HG03457 (cell line): ENCODE data around the gene CCDC93.

Experiments used
- ATAC-seq: cut with Tn5 transposase; IDR thresholded peaks from one replicate; pipeline ENCODE4 v1.9.1; 2021; ENCODE audit warnings: moderate number of reproducible peaks; ENCODE audit not compliant: unreplicated experiment

CCDC93 gene

DNA sequence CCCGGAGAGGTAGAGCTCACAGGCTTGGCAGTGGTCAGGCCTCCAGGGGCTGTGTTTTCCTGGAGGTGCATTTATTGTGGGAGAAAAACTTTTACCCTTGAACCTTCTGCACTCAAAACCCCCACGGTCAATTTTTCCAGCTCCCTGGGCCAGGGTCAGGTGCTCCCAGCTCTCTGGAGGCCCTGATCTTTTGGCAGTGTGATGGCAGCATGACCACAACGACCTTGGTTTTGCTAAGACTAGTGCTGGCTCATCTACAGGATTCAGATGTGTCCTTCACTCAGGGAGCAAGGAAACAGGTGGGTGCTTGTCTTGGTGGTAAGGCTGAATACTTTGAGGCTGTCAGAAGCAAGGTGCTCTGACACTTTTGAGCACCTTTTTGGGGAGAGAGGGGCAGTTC, 92.3 kb downstream of the CCDC93 start:
- ATAC-seq = no peak

DNA sequence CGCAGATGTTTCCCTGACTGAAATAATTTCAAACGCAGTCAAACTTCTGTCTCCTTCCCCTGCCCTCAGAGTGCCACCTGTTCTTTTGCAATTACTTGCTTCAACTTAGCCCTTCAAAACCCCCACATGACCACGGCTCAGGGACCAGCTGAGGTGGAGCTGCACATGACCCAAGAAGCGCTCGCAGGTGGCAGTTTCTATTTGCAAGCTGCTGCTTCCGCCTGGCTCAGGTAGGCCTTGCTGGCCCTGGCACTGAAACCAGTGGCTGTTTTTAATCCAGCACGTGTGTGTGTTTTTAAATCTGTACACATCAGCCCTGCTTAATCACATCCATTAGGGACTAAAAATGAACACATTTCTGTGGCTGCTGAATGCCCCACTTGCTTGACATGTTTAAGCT, 95.3 kb downstream of the CCDC93 start:
- no peak for ATAC-seq

DNA sequence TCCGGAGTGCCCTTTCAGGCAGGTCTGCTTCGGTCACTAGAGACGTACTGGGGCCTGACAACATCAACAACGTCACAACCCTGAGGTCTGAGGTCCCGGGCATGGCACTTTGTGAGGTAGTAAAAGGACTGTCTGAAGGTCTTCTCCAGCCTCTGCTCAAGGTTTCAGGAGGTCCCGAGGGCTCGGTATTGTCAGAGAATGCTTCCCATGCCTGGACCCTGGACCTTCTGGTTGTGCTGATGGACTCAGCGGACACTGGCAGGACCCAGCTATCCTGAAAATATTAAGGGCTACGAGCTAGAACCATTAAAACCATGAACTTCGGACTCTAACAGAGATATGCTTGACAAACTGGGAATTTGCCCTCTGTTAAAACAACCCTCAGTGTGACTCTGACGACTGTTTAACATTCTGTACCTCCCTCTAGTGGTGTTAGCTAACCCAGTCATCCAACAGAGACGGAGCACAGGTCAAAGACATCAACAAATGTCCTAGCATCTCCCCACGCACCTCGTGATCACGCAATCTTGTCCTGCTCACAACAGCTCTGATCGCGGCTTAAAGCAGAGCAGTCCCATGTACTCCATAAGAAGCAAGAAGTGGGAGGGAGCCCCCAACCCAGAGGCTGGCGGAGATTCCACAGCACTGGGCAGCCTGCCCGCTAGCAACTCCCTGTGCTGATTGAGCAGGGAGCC, 96.5 kb downstream of the CCDC93 start:
- ATAC-seq = no peak

DNA sequence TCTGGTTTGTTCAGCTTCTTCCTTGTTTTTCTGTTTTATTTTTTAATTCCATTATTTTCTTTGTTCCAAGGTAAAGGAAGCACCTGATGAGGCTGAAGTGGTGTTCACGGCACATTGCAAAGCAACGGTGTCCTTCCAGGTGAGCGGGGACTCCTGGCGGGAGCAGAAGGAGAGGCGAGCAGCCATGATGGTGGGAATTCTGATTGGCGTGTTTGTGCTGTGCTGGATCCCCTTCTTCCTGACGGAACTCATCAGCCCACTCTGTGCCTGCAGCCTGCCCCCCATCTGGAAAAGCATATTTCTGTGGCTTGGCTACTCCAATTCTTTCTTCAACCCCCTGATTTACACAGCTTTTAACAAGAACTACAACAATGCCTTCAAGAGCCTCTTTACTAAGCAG, 110.9 kb downstream of the CCDC93 start:
- no peak for ATAC-seq

DNA sequence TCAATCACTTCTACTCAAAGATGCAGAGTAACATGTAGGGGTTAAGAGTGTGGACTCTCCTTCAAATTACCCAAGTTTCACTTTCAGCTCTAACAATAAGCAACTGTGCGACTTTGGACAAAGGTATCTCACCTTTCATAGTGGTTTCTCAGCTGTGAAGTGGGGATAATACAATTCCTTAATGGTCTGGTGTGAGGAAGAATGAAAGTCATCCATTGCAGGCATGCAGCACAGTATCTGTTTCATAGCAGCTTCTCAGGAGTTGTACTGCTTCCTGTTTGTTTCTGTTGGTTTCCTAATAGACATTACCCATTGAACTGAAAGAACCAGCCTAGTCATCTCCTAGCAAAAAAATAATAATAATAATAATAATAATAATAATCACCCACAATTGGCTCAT, 125.0 kb downstream of the CCDC93 start:
- no peak for ATAC-seq

DNA sequence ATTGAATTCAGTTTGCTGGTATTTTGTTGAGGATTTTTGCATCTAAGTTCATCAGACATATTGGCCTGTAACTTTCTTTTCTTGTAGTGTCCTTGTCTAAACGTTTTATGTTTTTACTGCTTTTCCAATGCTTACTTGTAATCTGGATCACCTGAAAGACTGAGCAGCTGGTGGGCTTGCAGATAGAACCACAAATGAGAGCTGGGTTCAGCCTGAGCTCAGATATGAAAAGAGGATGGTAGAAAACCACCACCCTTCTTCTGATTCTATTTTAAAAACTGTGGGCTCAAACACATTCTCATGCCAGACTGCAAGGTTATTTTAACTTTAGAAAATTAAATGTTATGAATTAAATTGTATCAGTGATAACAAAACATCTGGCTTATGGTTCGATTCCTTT, 128.6 kb downstream of the CCDC93 start:
- no peak for ATAC-seq

DNA sequence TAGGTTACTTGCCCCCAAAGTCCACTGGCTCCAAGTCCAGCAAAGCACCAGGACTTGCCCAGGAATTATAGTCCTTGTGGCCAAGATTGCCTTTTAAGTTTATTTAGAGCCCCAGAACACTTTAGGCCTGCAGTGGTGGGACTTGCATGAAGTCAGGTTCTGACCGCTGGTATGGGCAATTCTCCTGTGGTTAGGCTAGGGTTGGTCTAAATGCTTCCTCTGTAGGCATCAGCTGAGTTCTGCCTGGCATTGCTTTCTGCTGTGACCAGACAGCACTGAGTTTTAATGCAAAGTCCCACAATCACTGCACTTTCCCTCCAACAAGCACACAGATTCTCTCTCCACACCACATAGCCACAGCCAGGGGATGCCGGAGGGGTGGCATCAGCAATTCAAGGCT, 134.9 kb downstream of the CCDC93 start:
- ATAC-seq = no peak

DNA sequence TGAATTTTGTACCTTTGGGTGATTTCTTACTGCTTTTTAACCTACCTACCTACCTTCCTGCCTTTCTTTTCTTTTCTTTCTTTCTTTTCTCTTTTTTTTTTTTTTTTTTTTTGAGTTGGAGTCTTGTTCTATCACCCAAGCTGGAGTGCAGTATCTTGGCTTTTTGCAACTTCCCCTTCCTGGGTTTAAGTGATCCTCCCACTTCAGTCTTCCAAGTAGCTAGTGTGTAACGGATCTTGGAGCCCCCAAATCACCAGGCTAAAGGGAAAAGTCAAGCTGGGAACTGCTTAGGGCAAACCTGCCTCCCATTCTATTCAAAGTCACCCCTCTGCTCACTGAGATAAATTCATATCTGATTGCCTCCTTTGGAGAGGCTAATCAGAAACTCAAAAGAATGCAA, 138.1 kb downstream of the CCDC93 start:
- no peak for ATAC-seq
